HCT116 (cell line): ENCODE measurements around the gene CALML3. TPM values are rescaled to one million over a fixed set of nuclear protein-coding genes. Genes with fewer than 3 reads are reported as not detected.

Source experiments
- ATAC-seq: fragments of 200-7000 bp; cut with Tn5 transposase; 2 replicates; pipeline ENCODE4 v1.9.1; 2020; ENCODE audit warnings: mild to moderate bottlenecking, moderate library complexity
- BruUV-seq: library from RNA; stranded (reverse); fragments of 400-500 nt; replicated peaks from 2 replicates; lab custom pipeline; 2021; lab: Mats Ljungman, UMichigan
- CTCF ChIA-PET: fragments of 300-600 bp; sonication (Branson Sonifier 250); formaldehyde crosslinking; loops from one replicate; lab custom pipeline; 2021; ENCODE audit warnings: antibody characterized with exemption; lab: Charles Lee
- POLR2A ChIA-PET: fragments of 300-600, 350-600 bp; sonication (Branson Sonifier 250); formaldehyde crosslinking; loops from one replicate; lab custom pipeline; 2021; ENCODE audit warnings: antibody characterized with exemption; lab: Charles Lee
- RAD21 ChIA-PET, 2 experiments: fragments of 300-600 bp; sonication (Branson Sonifier 250); formaldehyde crosslinking; loops; one replicate each; lab custom pipeline; 2023; ENCODE audit warnings: low total read pairs in 2 of 2; ENCODE audit not compliant: uncharacterized antibody in 2 of 2, unreplicated experiment in 2 of 2, low non-redundant PET in 1 of 2; lab: Charles Lee
- DNase-seq: peaks from one replicate; pipeline ENCODE4 v3.0.0-alpha.2; 2010; ENCODE audit warnings: low read depth, low spot score
- H2AFZ ChIP-seq: fragments of 200-600 bp; shearing (Covaris generic), sonication (generic); 2 replicates; pipeline ENCODE4 v1.6.1; 2017; ENCODE audit warnings: low read depth, mixed run types, mixed read lengths, antibody characterized with exemption, low read length; ENCODE audit not compliant: poor library complexity, severe bottlenecking
- H3K27ac ChIP-seq: 2 replicates; pipeline ENCODE4 v1.5.1; 2012; ENCODE audit warnings: low read depth, low read length
- H3K27me3 ChIP-seq: fragments of 200-600 bp; sonication (generic); 2 replicates; pipeline ENCODE4 v1.6.1; 2016; ENCODE audit warnings: mixed run types, low read length, mixed read lengths; ENCODE audit not compliant: insufficient read depth
- H3K36me3 ChIP-seq, 2 experiments: fragments of 200-500 bp in 1 of 2; fragments of 200-600 bp in 1 of 2; sonication (Bioruptor generic) in 1 of 2; sonication (generic) in 1 of 2; 2 replicates each; pipeline versions ENCODE4 v1.5.1 to v1.6.1; 2014 to 2016; ENCODE audit warnings: low read length in 2 of 2, inconsistent platforms in 1 of 2, mixed read lengths in 1 of 2, mixed run types in 1 of 2; ENCODE audit not compliant: insufficient read depth in 2 of 2, control insufficient read depth in 1 of 2
- H3K4me1 ChIP-seq, 2 experiments: fragments of 200-600 bp in 1 of 2; sonication (generic) in 1 of 2; 2 replicates each; pipeline versions ENCODE4 v1.5.1 to v1.6.1; 2012 to 2017; ENCODE audit warnings: low read length in 2 of 2, inconsistent platforms in 1 of 2, mild to moderate bottlenecking in 1 of 2, mixed read lengths in 1 of 2, mixed run types in 1 of 2, moderate library complexity in 1 of 2; ENCODE audit not compliant: insufficient read depth in 2 of 2, control insufficient read depth in 1 of 2
- H3K4me2 ChIP-seq: fragments of 200-600 bp; sonication (generic); 2 replicates; pipeline ENCODE4 v1.6.1; 2017; ENCODE audit warnings: mixed run types, low read length, mixed read lengths
- H3K4me3 ChIP-seq, 2 experiments: fragments of 200-600 bp in 1 of 2; sonication (generic) in 1 of 2; replicated peaks in 1 of 2; 2 replicates each; pipeline ENCODE4 v1.5.1; 2011 to 2016; ENCODE audit warnings: low read length in 2 of 2, control low read depth in 1 of 2, low read depth in 1 of 2, mild to moderate bottlenecking in 1 of 2, mixed read lengths in 1 of 2, mixed run types in 1 of 2
- H3K79me2 ChIP-seq: fragments of 200-600 bp; sonication (generic); 2 replicates; pipeline ENCODE4 v1.6.1; 2017; ENCODE audit warnings: mild to moderate bottlenecking, mixed run types, low read length, moderate library complexity, mixed read lengths; ENCODE audit not compliant: insufficient read depth
- H3K9ac ChIP-seq: fragments of 200-600 bp; sonication (generic); 2 replicates; pipeline ENCODE4 v1.6.1; 2016; ENCODE audit warnings: low read length, mixed read lengths
- H3K9me2 ChIP-seq: fragments of 200-600 bp; sonication (generic), shearing (Covaris generic); 2 replicates; pipeline ENCODE4 v1.6.1; 2017; ENCODE audit warnings: mixed run types, mild to moderate bottlenecking, moderate library complexity; ENCODE audit not compliant: insufficient read depth
- H3K9me3 ChIP-seq, 2 experiments: fragments of 200-500 bp in 1 of 2; fragments of 200-600 bp in 1 of 2; sonication (Bioruptor generic) in 1 of 2; sonication (generic) in 1 of 2; 2 replicates each; pipeline ENCODE4 v1.6.1; 2014 to 2017; ENCODE audit warnings: low read length in 2 of 2, mixed read lengths in 2 of 2, inconsistent platforms in 1 of 2, low read depth in 1 of 2, mild to moderate bottlenecking in 1 of 2, mixed run types in 1 of 2, moderate library complexity in 1 of 2; ENCODE audit not compliant: control insufficient read depth in 1 of 2, insufficient read depth in 1 of 2
- H4K20me1 ChIP-seq: fragments of 200-600 bp; sonication (generic), shearing (Covaris generic); 2 replicates; pipeline ENCODE4 v1.6.1; 2017; ENCODE audit warnings: mixed run types, mild to moderate bottlenecking, moderate library complexity; ENCODE audit not compliant: insufficient read depth
- CBX3 ChIP-seq: IDR thresholded peaks from 2 replicates; pipeline ENCODE4 v1.6.1; 2012; ENCODE audit warnings: low read depth
- ELF1 ChIP-seq: IDR thresholded peaks from 2 replicates; pipeline ENCODE4 v1.6.1; 2012; ENCODE audit warnings: low read depth, borderline replicate concordance
- EZH2phosphoT487 ChIP-seq: fragments of 200-600 bp; IDR thresholded peaks from 2 replicates; pipeline ENCODE4 v1.6.1; 2018; ENCODE audit warnings: antibody characterized with exemption, borderline replicate concordance
- POLR2A ChIP-seq: IDR thresholded peaks from 2 replicates; pipeline ENCODE4 v1.7.0; 2011; ENCODE audit warnings: borderline replicate concordance; ENCODE audit not compliant: insufficient read depth, insufficient read length; ENCODE audit errors: extremely low read depth
- SP1 ChIP-seq: IDR thresholded peaks from 2 replicates; pipeline ENCODE4 v1.6.1; 2012; ENCODE audit warnings: low read depth
- ZFX ChIP-seq: fragments of 450-650 bp; IDR thresholded peaks from 2 replicates; pipeline ENCODE4 v1.6.1; 2017
- ZNF274 ChIP-seq: fragments of 200-500 bp; sonication (Bioruptor generic); IDR thresholded peaks from 2 replicates; pipeline ENCODE4 v1.6.1; 2014; ENCODE audit warnings: mild to moderate bottlenecking, low read depth, low read length, inconsistent platforms
- intact Hi-C: fragments of 100-400 bp; cut with micrococcal nuclease; formaldehyde crosslinking; loops from 2 replicates; pipeline ENCODE4 v1.10.0; 2022
- total RNA-seq: library from RNA; stranded (reverse); gene quantifications from one replicate; pipeline ENCODE4 v1.2.1, GENCODE V29; 2021; ENCODE audit not compliant: unreplicated experiment
- TF ChIP-seq, protein P1 (sequence below): IDR thresholded peaks from 2 replicates; pipeline ENCODE4 v1.6.1; 2012; ENCODE audit warnings: low read depth
- TF ChIP-seq, protein P2 (sequence below): IDR thresholded peaks from 2 replicates; pipeline ENCODE4 v1.6.1; 2012

CALML3 gene
- total RNA-seq, 1 experiment from 2014 or later: not detected

DNA sequence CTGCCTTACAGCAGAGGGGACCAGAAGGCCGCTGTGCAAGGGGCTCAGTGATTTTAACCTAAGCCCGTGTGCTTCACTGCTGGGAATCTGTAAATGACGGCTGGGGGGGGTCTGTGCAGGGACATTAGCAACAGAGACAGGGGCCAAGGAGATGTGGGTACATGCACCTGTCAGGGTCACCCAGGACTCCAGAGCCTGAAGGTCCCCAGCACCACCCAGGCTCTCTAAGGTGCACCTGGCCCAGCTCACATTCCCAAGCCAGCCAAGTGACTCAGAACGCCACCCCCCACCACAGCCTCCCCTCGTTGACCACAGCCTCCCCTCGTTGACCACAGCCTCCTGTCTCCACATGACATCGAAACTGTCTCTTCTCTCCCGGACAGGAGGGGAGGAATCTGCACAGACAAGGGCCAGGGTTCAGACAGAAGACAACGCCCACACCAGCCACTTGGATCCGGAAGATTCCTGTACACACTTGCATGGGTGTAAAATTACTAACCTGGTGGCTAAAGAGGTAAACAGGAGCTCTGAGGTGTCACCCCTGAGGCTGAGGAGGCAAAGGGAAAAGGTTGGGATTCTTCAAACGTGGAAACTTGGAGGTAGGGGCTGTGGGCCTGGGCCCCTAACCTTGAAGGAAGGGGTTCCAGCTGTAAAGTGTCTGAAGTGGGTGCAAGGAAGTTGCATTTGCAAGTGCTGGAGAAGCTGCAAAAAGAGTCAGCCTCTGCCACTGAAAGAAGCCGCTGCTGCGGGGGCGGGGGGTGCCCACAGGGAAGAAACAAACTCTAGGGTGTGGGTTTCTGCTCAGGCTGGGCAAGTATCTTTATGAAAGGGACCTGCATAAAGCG lies 27.0 kb downstream of the CALML3 start:
- Histone ChIP-seq H3K36me3 (no peaks in the 10 kb centered on the region), H4K20me1 (no peaks in the 10 kb centered on the region), H3K4me3 (no peak overlapping the region), H2AFZ (no peak overlapping the region), H3K9me3 (no peaks in the 10 kb centered on the region), H3K79me2 (no peaks in the 10 kb centered on the region), H3K27ac (no peak overlapping the region), H3K4me1 (peaks cover 31 to 52% of the 10 kb centered on the region in 2 experiments), H3K9ac (no peak overlapping the region), H3K4me2 (peak overlapping the region; percentile 28), H3K9me2 (no peaks in the 10 kb centered on the region), H3K27me3 (no peaks in the 10 kb centered on the region)
- TF ChIP-seq SP1 (0 out of 2 replicates have a peak, but pooled peaks have one; percentile 25), POLR2A (no peak)
- BruUV-seq: no TSS peak
- ATAC-seq: no peak
- RAD21 ChIA-PET: no interaction called here
- no peak for DNase-seq
- CTCF ChIA-PET: no interaction called here
- POLR2A ChIA-PET: no interaction called here
- intact Hi-C loops: no loop called here

DNA sequence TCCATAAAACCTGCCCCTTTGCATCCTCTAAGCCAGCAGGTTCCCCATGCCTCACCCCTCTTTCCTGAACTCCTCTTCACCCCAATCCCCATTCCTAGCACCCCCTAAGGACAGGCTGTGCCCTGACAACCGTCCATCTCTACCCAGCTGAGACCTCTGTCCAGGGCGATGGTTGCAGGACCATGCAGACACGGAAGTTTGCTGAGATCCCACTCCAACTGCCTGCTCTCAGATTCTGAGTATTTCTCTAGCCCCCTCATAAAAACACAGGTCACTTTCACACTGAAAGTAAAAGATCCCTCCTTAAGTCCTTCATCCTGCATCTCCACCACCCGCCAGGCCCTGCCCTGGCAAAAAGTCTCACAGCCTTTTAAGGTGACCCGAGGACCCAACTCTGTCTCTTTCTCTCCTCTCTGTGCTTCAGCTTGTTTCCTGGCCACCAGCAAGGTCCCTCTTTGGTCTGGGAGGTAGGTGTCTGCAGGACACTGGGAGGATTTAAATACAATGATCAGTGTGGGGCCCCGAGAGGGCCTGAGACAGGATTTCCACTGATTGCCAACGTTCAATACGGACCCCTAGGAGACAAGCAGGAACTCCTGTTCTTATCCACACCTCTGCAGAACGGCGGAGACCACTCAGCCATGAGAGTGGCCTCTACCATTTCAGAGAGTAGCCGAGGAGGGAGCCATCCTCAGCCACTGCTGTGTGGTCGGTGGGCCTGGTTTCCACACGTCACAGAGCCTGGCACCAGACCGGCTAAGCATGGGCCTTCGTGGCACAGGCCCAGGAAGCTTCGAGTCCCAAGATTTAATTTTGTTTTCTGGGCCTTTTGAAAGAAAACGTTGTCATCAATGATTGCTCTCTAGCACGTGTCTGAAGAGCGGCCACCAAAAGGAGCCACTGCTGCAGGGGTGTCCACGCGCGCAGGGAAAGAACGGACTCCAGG lies 27.9 kb downstream of the CALML3 start:
- ChIA-PET RAD21 (no interaction called here), CTCF (no interaction called here), POLR2A (no interaction called here)
- Histone ChIP-seq H3K27me3 (no peaks in the 10 kb centered on the region), H3K4me3 (no peak overlapping the region), H3K9me2 (no peaks in the 10 kb centered on the region), H3K9ac (no peak overlapping the region), H3K36me3 (no peaks in the 10 kb centered on the region), H3K4me2 (no peak overlapping the region), H3K4me1 (peaks cover 22 to 43% of the 10 kb centered on the region in 2 experiments), H3K9me3 (no peaks in the 10 kb centered on the region), H3K79me2 (no peaks in the 10 kb centered on the region), H3K27ac (no peak overlapping the region), H4K20me1 (no peaks in the 10 kb centered on the region), H2AFZ (no peak overlapping the region)
- intact Hi-C loops: no loop called here
- TF ChIP-seq, protein P1, sequence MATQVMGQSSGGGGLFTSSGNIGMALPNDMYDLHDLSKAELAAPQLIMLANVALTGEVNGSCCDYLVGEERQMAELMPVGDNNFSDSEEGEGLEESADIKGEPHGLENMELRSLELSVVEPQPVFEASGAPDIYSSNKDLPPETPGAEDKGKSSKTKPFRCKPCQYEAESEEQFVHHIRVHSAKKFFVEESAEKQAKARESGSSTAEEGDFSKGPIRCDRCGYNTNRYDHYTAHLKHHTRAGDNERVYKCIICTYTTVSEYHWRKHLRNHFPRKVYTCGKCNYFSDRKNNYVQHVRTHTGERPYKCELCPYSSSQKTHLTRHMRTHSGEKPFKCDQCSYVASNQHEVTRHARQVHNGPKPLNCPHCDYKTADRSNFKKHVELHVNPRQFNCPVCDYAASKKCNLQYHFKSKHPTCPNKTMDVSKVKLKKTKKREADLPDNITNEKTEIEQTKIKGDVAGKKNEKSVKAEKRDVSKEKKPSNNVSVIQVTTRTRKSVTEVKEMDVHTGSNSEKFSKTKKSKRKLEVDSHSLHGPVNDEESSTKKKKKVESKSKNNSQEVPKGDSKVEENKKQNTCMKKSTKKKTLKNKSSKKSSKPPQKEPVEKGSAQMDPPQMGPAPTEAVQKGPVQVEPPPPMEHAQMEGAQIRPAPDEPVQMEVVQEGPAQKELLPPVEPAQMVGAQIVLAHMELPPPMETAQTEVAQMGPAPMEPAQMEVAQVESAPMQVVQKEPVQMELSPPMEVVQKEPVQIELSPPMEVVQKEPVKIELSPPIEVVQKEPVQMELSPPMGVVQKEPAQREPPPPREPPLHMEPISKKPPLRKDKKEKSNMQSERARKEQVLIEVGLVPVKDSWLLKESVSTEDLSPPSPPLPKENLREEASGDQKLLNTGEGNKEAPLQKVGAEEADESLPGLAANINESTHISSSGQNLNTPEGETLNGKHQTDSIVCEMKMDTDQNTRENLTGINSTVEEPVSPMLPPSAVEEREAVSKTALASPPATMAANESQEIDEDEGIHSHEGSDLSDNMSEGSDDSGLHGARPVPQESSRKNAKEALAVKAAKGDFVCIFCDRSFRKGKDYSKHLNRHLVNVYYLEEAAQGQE: no peak
- TF ChIP-seq, protein P2, sequence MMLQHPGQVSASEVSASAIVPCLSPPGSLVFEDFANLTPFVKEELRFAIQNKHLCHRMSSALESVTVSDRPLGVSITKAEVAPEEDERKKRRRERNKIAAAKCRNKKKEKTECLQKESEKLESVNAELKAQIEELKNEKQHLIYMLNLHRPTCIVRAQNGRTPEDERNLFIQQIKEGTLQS: no peak
- no peak for TF ChIP-seq ZFX
- TF ChIP-seq ELF1: no peak
- TF ChIP-seq ZNF274: no peak
- TF ChIP-seq CBX3: no peak
- TF ChIP-seq POLR2A: no peak
- no peak for TF ChIP-seq EZH2phosphoT487
- no TSS peak for BruUV-seq
- DNase-seq (no peak), ATAC-seq (no peak)
